ENCODE data around the gene SUSD1. TPM values are rescaled to one million over a fixed set of nuclear protein-coding genes. Genes with fewer than 3 reads are reported as not detected.

SUSD1 gene
- total and polyA plus RNA-seq, 9 of the 15 experiments (the other 6 are each of a cell fraction or from before 2014, with no cell fraction given): 10.9 to 44.4 (median 36.1) TPM

DNA sequence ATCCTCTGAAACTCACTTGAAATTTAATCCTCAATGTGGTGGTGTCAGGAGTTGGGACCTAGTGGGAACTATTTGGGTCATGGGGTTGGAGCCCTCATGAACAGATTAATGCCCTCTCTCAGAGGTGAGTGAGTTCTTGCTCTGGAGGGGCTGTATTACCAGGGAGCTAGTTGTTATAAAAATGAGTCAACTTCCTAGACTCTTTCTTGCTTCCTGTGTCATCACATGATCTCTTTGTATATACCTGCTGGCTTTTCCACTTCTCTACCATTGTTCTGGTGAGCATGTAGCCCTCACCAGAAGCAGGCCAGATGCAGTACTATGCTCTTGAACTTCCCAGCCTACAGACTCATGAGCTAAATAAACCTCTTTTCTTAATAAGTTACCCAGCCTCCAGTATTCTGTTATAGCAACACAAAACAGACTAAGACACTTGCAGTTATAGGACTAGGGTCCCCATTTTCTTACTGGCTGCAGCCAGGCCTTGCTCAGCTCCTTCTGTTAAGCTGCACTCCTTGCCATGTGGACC, 127.5 kb downstream of the SUSD1 start:
- Histone ChIP-seq H3K36me3 (ENCODE audit: control insufficient read depth, insufficient read depth, low read length) (peaks cover 75% of the 10 kb centered on the region), H3K9me1 (ENCODE audit: control insufficient read depth, insufficient read depth, low read length) (no peaks in the 10 kb centered on the region), H4K20me1 (replicated peaks; ENCODE audit: control insufficient read depth, insufficient read depth, low read length) (no peaks in the 10 kb centered on the region), H3K4me2 (ENCODE audit: insufficient read depth, low read length) (no peak overlapping the region), H3K4me1 (replicated peaks in 1 of 2; ENCODE audit: control insufficient read depth in 2 of 2, insufficient read depth in 2 of 2, low read length in 2 of 2) (no peaks in the 10 kb centered on the region; a peak in 1 of 5 replicates), H3K27me3 (ENCODE audit: control insufficient read depth in 2 of 2, insufficient read depth in 2 of 2, low read length in 2 of 2) (no peaks in the 10 kb centered on the region), H3K9me3 (replicated peaks; ENCODE audit: control insufficient read depth, insufficient read depth, low read depth, low read length) (no peaks in the 10 kb centered on the region), H2AFZ (ENCODE audit: low read depth, low read length) (no peak overlapping the region), H3K9ac (ENCODE audit: insufficient read depth in 1 of 2, low read depth in 2 of 2, low read length in 2 of 2) (no peak overlapping the region), H3K27ac (ENCODE audit: extremely low read depth, low read depth, low read length) (no peak overlapping the region), H3K4me3 (no peak overlapping the region), H3K79me2 (ENCODE audit: control insufficient read depth, insufficient read depth, low read length) (no peaks in the 10 kb centered on the region)
- BruUV-seq (replicated peaks): no TSS peak
- ChIA-PET CTCF (ENCODE audit: low intra/inter-chr PET ratio) (no interaction called here), POLR2A (interaction anchor here (0.6 to 2.2 kb wide), 3 partner anchors 10 to 14 kb away, joined by 3 to 8 read pairs (median 3); no protein-coding TSS in a partner anchor)
- ATAC-seq (no peak; the same call in 2 of the 3 replicates), DNase-seq (ENCODE audit: extremely low read depth in 1 of 4, low spot score in 3 of 4) (no peak), FAIRE-seq (no peak)
- in situ Hi-C loops (cut with MboI) (no loop called here), intact Hi-C loops (cut with micrococcal nuclease) (no loop called here)
- TF ChIP-seq CEBPG (CRISPR knock-in tag; IDR thresholded peaks at IDR 0.05) (no peak), CEBPG (tag; conservative IDR thresholded peaks at IDR 0.05 in 1 of 2, IDR thresholded peaks at IDR 0.05 in 1 of 2) (0 out of 4 replicates have a peak, but pooled peaks of 1 of the 2 experiments have one; percentile 38), ZNF766 (CRISPR knock-in tag; conservative IDR thresholded peaks at IDR 0.05) (peak; percentile 99), MCM5 (IDR thresholded peaks at IDR 0.05; ENCODE audit: low read depth) (no peak), NCOA1 (IDR thresholded peaks at IDR 0.05; ENCODE audit: low read depth) (no peak)

DNA sequence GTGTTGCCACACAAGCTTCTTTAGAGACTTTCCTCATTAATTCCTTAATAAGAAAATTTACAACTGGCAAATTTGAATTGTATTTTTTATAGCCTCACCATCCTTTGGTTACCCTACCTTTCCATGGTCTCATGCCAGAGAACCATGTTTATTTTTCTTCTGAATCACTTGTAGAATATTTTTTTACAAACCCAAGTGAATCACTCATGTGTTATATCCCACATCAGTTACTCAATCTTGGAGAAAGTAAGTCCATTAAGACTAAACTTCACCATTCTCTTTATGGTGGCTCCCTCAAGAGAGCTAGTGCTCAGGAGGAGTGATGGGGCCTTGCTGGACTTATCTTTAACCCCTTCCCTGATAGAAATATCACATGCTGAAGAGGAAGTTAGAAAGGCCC, 128.9 kb downstream of the SUSD1 start:
- Histone ChIP-seq H3K4me1 (replicated peaks in 1 of 2; ENCODE audit: control insufficient read depth in 2 of 2, insufficient read depth in 2 of 2, low read length in 2 of 2) (no peaks in the 10 kb centered on the region; a peak in 1 of 5 replicates), H3K9me1 (ENCODE audit: control insufficient read depth, insufficient read depth, low read length) (no peaks in the 10 kb centered on the region), H3K27me3 (ENCODE audit: control insufficient read depth in 2 of 2, insufficient read depth in 2 of 2, low read length in 2 of 2) (no peaks in the 10 kb centered on the region), H3K9me3 (replicated peaks; ENCODE audit: control insufficient read depth, insufficient read depth, low read depth, low read length) (no peaks in the 10 kb centered on the region), H3K27ac (ENCODE audit: extremely low read depth, low read depth, low read length) (no peak overlapping the region), H3K4me3 (no peak overlapping the region), H4K20me1 (replicated peaks; ENCODE audit: control insufficient read depth, insufficient read depth, low read length) (no peaks in the 10 kb centered on the region), H3K4me2 (ENCODE audit: insufficient read depth, low read length) (no peak overlapping the region), H3K79me2 (ENCODE audit: control insufficient read depth, insufficient read depth, low read length) (no peaks in the 10 kb centered on the region), H2AFZ (ENCODE audit: low read depth, low read length) (no peak overlapping the region), H3K36me3 (ENCODE audit: control insufficient read depth, insufficient read depth, low read length) (peaks cover 78% of the 10 kb centered on the region), H3K9ac (ENCODE audit: insufficient read depth in 1 of 2, low read depth in 2 of 2, low read length in 2 of 2) (no peak overlapping the region)
- in situ Hi-C loops (cut with MboI) (no loop called here), intact Hi-C loops (cut with micrococcal nuclease) (no loop called here)
- no TSS peak for BruUV-seq (replicated peaks)
- DNase-seq (ENCODE audit: extremely low read depth in 1 of 4, low spot score in 3 of 4) (no peak), ATAC-seq (0 out of 3 replicates have a peak, but pooled peaks have one; percentile 17), FAIRE-seq (no peak)
- CTCF ChIA-PET (ENCODE audit: low intra/inter-chr PET ratio): no interaction called here
- POLR2A ChIA-PET: interaction anchor here (2.2 kb wide), 1 partner anchor 12 kb away, joined by 8 read pairs; no protein-coding TSS in a partner anchor
- TF ChIP-seq SP1 (CRISPR knock-in tag; IDR thresholded peaks at IDR 0.05) (no peak), CCAR2 (IDR thresholded peaks at IDR 0.05; ENCODE audit: low read depth, low read length) (no peak), RFX5 (IDR thresholded peaks at IDR 0.05; ENCODE audit: low read depth, low read length) (no peak), ETV5 (CRISPR knock-in tag; IDR thresholded peaks at IDR 0.05; ENCODE audit: low read depth) (no peak), ZNF561 (CRISPR knock-in tag; conservative IDR thresholded peaks at IDR 0.05) (no peak), FOXK1 (CRISPR knock-in tag; IDR thresholded peaks at IDR 0.05; ENCODE audit: borderline replicate concordance) (no peak), SAFB2 (IDR thresholded peaks at IDR 0.05; ENCODE audit: borderline replicate concordance, low read depth, low read length, severe bottlenecking) (no peak), MTA2 (IDR thresholded peaks at IDR 0.05; ENCODE audit: low read depth) (no peak), ZNF778 (CRISPR knock-in tag; IDR thresholded peaks at IDR 0.05) (no peak)
- TF ChIP-seq, protein P1, sequence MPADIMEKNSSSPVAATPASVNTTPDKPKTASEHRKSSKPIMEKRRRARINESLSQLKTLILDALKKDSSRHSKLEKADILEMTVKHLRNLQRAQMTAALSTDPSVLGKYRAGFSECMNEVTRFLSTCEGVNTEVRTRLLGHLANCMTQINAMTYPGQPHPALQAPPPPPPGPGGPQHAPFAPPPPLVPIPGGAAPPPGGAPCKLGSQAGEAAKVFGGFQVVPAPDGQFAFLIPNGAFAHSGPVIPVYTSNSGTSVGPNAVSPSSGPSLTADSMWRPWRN (IDR thresholded peaks at IDR 0.05; ENCODE audit: low read depth): no peak
- TF ChIP-seq, protein P2, sequence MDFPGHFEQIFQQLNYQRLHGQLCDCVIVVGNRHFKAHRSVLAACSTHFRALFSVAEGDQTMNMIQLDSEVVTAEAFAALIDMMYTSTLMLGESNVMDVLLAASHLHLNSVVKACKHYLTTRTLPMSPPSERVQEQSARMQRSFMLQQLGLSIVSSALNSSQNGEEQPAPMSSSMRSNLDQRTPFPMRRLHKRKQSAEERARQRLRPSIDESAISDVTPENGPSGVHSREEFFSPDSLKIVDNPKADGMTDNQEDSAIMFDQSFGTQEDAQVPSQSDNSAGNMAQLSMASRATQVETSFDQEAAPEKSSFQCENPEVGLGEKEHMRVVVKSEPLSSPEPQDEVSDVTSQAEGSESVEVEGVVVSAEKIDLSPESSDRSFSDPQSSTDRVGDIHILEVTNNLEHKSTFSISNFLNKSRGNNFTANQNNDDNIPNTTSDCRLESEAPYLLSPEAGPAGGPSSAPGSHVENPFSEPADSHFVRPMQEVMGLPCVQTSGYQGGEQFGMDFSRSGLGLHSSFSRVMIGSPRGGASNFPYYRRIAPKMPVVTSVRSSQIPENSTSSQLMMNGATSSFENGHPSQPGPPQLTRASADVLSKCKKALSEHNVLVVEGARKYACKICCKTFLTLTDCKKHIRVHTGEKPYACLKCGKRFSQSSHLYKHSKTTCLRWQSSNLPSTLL (IDR thresholded peaks at IDR 0.05): no peak

Measured in K562 (cell line).